Activated naive CD4-positive, alpha-beta T cell (primary cell): ENCODE measurements around the gene SAPCD1.
A peak's percentile ranks its signal among the peaks of the same experiment; 100 is the strongest.
"Not testable (repeated sequence)": the region's sequence is repeated elsewhere in the genome, so short reads cannot be mapped to it uniquely, and the experiment has no call there.

Experiments
- DNase-seq, 4 experiments: peaks; one replicate each; lab custom pipeline; 2025; lab: John Stamatoyannopoulos, UW

The SAPCD1 gene

DNA sequence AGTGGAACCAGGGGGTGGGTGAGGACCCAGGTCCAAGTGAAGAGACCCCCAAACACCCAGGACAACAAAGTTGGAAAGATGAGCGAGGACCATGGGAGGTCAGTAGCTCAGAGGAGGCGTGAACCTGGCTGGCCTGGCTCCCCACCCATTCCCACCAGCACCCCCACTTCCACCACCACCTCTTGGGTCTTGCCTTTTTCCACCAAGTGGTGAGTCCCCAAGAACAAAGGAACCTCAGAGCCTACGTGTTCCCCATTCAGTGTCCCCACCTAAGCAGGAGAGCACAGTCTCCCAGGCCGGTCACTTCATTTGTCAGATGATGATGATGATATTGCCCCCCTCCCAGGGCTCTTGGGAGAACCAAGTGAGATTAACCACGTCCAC lies 15.2 kb downstream of the SAPCD1 start:
- no peak for DNase-seq

DNA sequence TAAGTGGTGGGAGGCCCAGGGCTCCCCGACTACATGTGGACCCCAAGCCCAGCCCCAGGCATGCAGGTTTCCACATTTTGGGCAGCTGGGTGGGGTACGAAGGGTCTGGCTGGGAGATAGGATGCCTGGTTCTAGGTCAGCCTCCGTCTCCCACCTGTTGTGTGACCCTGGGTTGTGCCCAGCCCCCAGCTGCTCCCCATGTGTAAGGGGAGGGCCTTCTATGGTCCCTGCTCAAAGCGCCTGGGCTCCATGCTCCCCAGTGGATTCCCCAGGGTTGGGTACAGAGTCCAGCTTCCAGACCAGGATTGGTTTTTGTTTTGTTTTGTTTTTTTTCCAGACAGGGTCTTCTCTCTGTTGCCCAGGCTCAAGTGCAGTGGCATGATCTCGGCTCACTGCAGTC lies 15.7 kb downstream of the SAPCD1 start:
- DNase-seq: no peak

- DNase-seq: no peak
Measured at GRCh38 chr6:31778999-31779885, 16.8 kb downstream of the SAPCD1 start.

DNA sequence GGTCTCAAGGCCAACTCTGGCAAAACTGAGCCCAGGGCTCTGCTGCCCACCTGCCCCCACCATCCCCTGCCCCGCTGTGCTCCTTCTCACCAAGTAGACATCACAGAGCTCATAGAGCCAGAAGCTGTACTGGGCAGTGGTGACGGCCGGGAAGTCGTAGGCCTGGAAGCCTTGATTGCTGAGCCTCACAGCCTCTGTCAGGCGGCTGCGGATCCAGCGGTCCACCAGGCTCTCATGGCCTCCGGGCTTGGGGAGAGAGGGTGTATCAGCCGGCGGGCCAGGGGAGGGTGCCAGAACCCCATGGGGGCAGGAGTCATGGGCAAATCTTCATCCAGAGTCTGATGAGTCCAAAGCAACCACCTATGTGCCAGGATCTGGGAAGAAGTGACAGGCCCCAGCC lies 17.5 kb downstream of the SAPCD1 start:
- DNase-seq: no peak

- no peak for DNase-seq
Measured at GRCh38 chr6:31780507-31781243, 18.2 kb downstream of the SAPCD1 start.

DNA sequence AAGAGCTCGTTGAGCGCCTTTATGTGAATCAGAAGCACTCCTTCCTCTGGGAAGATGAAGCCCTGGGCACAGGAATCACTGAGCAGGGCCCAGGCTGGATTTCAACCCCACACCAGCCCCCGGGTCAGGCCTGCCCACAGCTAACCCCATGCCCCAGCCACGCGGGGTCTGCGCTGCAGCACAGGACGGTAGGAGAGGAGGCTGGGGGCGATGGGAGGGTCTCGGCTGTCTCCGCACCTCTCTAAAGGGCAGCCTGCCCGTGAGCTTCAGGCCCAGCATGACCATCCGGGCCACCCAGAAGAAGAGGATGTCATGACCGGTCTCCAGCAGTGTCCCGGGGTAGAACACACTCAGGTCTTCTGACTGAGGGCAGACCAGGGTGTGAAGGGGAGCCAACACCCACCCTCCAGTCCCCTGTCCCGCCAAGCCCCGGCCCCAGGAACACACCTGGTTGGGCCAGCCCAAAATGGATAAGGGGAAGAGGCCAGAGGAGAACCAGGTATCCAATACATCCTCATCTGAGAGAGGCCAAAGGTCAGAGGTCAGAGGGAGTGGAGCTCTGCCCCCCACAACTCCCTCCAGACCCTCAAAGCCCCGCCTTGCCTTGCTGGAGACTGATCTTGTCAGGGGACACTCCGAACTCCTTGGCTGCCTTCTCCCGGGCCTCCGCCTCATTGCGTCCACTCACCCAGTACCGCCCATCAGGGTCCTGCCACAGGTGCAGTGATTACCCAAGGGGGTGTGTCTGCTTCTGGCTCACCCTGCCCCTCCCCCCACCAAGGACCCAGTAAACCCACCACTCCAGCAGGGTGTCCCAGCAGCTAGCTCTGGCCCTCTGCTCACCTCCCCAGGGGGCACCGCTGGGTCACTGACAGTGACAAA lies 19.0 kb downstream of the SAPCD1 start:
- no peak for DNase-seq

GRCh38 chr6:31782126-31782855 lies 19.8 kb downstream of the SAPCD1 start:
- no peak for DNase-seq

DNA sequence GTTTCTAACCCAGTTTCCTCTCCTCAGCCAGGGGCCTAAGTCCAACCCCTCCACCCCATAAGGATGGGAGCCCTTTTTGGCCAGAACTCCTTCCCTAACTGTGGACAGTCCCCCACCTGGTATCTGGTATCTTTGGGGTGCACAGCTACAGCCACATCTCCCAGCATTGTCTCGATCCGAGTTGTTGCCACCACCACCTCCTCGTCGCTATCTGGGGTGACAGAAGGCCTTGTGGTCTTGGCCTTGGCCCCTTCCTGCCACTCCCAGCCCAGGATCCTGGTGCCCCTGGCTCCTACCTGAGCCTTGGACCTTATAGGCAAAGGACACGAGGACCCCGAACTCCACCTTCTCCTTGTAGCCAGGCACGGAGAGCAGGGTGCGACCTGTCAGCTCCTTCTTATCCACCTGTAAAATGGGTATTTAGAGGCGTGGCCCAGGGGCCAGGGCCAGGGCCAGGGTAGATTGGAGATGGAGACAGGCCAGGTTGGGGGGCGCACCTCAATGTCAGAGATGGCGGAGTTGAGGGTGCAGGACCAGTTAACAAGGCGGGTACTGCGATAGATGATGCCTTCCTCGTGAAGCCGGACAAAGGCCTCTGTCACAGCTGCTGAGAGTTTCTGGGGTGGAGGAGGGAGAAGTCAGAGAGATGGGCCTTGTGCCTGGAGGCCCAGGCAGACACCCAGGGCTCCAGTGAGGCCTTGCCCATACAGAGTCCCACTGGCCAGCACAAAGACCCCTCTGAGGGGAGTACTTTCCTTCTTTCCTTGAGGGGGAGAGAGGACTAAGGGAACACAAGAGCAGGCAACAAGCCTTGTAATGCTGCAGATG lies 21.9 kb downstream of the SAPCD1 start:
- no peak for DNase-seq

- no peak for DNase-seq
Measured at GRCh38 chr6:31785475-31785874, 23.0 kb downstream of the SAPCD1 start.

DNA sequence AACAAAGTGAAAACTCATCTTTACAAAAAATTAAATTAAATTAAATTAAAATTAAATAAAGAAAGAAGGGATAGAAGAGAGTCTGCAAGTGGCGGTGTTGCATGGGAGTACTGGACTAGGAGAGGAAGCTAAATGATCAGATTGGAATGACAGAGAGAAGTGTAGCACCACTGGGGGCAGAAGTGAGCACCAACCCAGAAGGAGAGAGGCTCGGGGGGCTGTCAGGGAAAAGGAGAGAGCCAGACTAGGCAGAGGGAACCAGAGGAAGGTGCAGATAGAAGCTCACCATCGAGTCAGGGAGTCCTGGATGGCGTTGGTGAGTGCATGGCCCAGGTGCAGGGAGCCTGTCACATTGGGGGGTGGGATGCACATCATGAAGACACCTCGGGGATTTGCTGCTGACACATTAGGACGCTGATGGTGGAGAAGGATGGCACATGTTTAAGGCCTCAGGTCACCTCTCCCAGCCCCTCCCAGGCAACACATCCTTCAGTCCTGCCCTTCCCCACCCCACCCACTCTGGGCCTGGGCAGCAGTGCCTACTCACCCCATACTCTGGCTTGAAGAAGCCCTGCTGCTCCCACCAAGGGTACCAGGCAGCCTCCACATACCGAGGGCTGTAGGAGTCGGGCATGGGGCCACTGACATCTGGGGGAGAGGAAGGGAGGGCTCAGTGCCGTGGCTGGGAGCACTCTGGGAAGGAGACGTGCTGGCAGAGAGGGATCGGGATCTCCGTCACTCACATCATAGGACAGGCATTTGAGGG lies 29.1 kb downstream of the SAPCD1 start:
- DNase-seq: peak in 1 of 4 experiments; percentile 16

GRCh38 chr6:31792090-31792374 lies 29.6 kb downstream of the SAPCD1 start:
- DNase-seq: no peak

DNA sequence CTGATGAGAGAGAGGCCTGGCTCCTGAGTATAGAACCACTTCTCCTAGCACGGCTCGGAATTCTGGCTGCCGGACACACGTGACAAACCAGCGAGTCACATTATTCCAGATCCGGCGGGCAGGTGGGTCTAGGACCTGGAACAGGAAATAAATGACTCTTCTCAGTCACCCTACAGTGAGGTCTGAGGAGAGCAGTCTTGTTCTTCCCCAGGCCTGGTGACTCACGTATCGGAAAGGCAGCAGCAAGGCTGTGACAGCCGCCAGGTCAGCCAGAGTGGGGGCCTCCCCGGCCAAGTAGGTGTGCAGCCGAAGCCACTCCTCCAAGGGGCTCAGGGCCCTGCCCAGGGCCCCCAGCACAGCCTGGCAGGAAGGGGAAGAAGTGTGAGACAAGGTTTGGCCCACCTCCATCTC lies 30.3 kb downstream of the SAPCD1 start:
- DNase-seq: no peak

GRCh38 chr6:31793927-31794245 lies 31.4 kb downstream of the SAPCD1 start:
- DNase-seq: not testable (repeated sequence)

DNA sequence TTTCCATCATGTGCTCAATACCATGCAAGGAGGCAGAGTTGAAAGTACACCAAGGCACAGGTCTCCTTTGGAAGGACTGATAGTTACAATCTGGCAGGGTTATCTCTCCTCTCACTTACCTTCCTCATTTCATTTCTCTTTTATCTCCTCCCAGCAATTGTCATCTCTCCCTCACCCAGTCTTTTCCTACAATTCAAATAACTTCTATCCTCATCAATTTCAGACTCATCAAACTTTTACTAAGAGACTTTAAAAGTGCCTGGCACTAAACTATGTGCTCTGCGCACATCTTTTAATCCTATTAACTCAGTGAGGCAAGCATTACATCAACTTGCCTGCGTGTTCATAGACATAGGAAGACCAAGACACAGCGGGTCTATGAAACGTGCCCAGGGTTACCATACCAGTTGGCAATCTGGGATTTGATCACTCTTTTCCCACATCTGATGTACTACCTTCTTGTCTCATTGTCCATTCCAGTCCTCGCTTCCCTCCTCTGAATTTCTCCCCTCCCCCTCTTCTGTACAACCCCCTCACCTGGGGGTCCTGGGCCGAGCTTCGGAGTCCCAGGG lies 31.9 kb downstream of the SAPCD1 start:
- no peak for DNase-seq

DNA sequence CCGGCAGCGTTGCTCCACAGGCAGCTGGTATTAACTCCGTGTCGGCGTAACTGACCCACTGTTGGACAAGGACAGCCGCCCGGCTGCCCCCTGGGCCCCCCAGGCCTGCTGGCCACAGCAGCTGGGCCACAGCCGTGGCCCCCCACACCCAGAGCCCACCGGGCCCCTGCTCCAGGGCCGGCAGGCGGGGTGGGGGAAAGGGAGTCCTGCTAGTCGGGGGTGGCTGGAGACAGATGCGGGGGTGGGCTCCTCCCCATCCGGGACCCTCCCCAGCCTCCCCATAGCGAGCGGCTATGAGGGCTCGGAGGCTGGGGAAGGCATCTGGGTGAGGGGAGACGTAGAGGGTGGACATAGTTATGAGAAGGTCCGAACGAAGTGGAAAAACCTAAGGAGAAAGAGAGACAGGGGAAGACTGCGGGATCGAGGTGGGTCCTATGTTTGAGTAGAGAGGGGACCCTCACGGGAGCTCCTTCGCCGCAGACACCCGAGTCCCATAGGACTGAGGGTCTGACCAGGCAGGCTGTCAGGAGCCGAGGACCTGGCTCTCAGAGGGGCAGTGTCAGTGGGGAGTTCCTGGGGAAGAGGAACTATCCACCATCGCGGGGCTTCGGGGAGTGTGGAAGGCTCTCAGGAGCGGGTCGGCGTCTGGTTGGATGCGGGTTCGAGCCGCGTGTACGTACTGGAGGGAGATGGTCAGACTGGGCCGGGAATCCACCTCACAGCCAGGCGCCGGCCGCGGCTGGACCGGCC lies 32.6 kb downstream of the SAPCD1 start:
- DNase-seq: no peak

DNA sequence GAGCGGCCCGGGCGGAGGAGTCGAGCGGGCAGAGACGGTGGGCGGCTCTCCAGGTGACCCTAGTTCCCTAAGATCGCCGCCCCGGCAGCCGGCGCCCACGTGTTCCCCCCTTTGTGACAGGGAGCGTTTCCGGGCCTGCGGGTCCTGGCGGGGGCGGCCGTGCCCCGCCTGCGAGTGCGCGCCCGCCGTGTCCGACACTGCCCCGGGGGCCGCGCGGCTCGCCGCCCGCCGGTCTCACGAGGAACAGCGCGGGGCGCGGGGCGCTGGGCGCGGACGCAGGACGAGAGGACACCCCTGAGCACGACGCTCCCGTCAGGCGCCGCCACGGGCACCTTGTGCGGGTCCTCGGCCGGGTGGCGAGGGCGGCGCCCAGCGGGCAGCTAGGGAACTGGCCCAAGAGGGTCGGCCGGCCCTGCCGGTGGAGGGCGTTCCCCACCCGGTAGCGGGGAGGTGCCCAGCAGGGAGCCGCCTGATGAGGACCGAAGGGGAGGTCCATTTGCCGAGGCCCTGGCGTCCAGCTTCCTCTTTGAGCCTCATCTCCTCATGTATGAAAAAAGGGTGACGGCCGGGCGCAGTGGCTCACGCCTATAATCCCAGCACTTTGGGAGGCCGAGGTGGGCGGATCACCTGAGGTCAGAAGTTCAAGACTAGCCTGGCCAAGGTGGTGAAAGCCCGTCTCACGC lies 33.3 kb downstream of the SAPCD1 start, which contains the start of gene VARS1:
Gene VARS1, minus strand, starts transcription at position 137 of the 683 bp plus-strand sequence. CDS start 535 bp downstream, outside the sequence.
- DNase-seq: peak; percentile 58 to 83 (median 70)

GRCh38 chr6:31796993-31797385 lies 34.5 kb downstream of the SAPCD1 start:
- no peak for DNase-seq

GRCh38 chr6:31797588-31797987 lies 35.1 kb downstream of the SAPCD1 start:
- DNase-seq: no peak
